GM12891 (cell line): ENCODE measurements around the gene IFI44.

Source experiments
- DNase-seq: peaks from one replicate; pipeline ENCODE4 v3.0.0; 2011; ENCODE audit warnings: low spot score; ENCODE audit not compliant: insufficient read length
- FAIRE-seq: peaks from 2 replicates; lab custom pipeline; 2011; peaks lifted over from hg19 to GRCh38; lab: Jason Lieb, UNC
- PAX5 ChIP-seq: IDR thresholded peaks from 2 replicates; pipeline ENCODE4 v1.6.1; 2011; ENCODE audit warnings: low read length, moderate library complexity, mild to moderate bottlenecking; ENCODE audit not compliant: insufficient read depth, severe bottlenecking
- POLR2A ChIP-seq: IDR thresholded peaks from 2 replicates; pipeline ENCODE4 v1.6.1; 2011; ENCODE audit warnings: low read depth, low read length, control low read depth
- POLR2AphosphoS5 ChIP-seq: IDR thresholded peaks from 2 replicates; pipeline ENCODE4 v1.6.1; 2011; ENCODE audit warnings: low read depth, low read length, control low read depth
- POU2F2 ChIP-seq: IDR thresholded peaks from 2 replicates; pipeline ENCODE4 v1.6.1; 2011; ENCODE audit warnings: low read depth, mild to moderate bottlenecking, control low read depth, low read length, moderate library complexity
- SPI1 ChIP-seq: IDR thresholded peaks from 2 replicates; pipeline ENCODE4 v1.6.1; 2011; ENCODE audit warnings: low read depth, low read length, control low read depth
- TAF1 ChIP-seq: IDR thresholded peaks from 2 replicates; pipeline ENCODE4 v1.6.1; 2011; ENCODE audit warnings: low read depth, low read length, control low read depth

The IFI44 gene

GRCh38 chr1:78619446-78619802 is 30.2 kb upstream of the IFI44 start:
- FAIRE-seq (no peak), DNase-seq (no peak)
- TF ChIP-seq POLR2AphosphoS5, result no peak
- TF ChIP-seq POLR2A, result no peak
- no peak for TF ChIP-seq PAX5
- no peak for TF ChIP-seq POU2F2
- TF ChIP-seq SPI1, result no peak
- TF ChIP-seq TAF1, result no peak

GRCh38 chr1:78619803-78620579 is 29.6 kb upstream of the IFI44 start, which contains the start of gene IFI44L:
Gene IFI44L (plus strand): TSS chr1:78620448. CDS start chr1:78627916, 7,468 bp downstream.
- DNase-seq (no peak), FAIRE-seq (peak; percentile 80)
- TF ChIP-seq PAX5 (no peak), POLR2AphosphoS5 (no peak), TAF1 (peak; percentile 59; the same call in 1 of the 2 replicates), POLR2A (0 out of 2 replicates have a peak, but pooled peaks have one; percentile 50)

- peak; percentile 47 for FAIRE-seq
- no peak for TF ChIP-seq PAX5
- no peak for TF ChIP-seq SPI1
- TF ChIP-seq POLR2AphosphoS5, result no peak
- no peak for TF ChIP-seq POU2F2
- TF ChIP-seq TAF1, result no peak
- no peak for DNase-seq
These were observed 29.0 kb upstream of the IFI44 start for GRCh38 chr1:78620666-78621065.

- peak; percentile 80 for FAIRE-seq
- no peak for TF ChIP-seq TAF1
- no peak for TF ChIP-seq POLR2AphosphoS5
- no peak for TF ChIP-seq POLR2A
- no peak for TF ChIP-seq PAX5
- TF ChIP-seq POU2F2, result no peak
- no peak for TF ChIP-seq SPI1
- no peak for DNase-seq
These were observed 27.1 kb upstream of the IFI44 start for GRCh38 chr1:78622548-78622947.

- FAIRE-seq (no peak), DNase-seq (no peak)
- no peak for TF ChIP-seq POLR2AphosphoS5
- TF ChIP-seq SPI1, result no peak
- TF ChIP-seq POU2F2, result no peak
- TF ChIP-seq PAX5, result no peak
- no peak for TF ChIP-seq POLR2A
- TF ChIP-seq TAF1, result no peak
These were observed 25.6 kb upstream of the IFI44 start for GRCh38 chr1:78624035-78624434.

DNA sequence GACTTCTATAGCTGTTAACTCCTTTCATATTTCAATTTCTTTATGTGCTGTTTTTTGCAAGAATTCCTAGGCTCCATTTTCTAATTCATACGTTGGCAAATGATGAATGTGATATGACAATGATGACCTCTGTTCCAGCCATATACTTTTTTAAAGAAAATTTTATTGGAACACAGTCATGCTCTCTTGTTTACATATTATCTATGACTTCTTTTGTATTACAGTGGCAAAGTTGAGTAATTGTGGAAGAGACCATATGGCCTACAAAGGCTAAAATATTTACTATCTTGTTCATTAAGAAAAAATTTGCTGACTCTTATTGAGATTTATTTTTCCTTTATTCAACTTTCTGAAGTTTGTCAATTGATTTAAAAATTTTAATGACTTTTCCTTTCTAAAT is 22.3 kb upstream of the IFI44 start:
- DNase-seq (no peak), FAIRE-seq (no peak)
- no peak for TF ChIP-seq PAX5
- no peak for TF ChIP-seq POU2F2
- TF ChIP-seq TAF1, result no peak
- TF ChIP-seq POLR2A, result no peak
- TF ChIP-seq SPI1, result no peak
- no peak for TF ChIP-seq POLR2AphosphoS5

GRCh38 chr1:78630600-78630999 is 19.0 kb upstream of the IFI44 start:
- DNase-seq (no peak), FAIRE-seq (no peak)
- no peak for TF ChIP-seq PAX5
- no peak for TF ChIP-seq POLR2A
- no peak for TF ChIP-seq POLR2AphosphoS5
- TF ChIP-seq SPI1, result no peak
- no peak for TF ChIP-seq TAF1

- TF ChIP-seq POLR2AphosphoS5, result peak; percentile 92
- TF ChIP-seq POU2F2, result no peak
- TF ChIP-seq POLR2A, result peak; percentile 79
- no peak for DNase-seq
- FAIRE-seq, result peak; percentile 75
These were observed 16.4 kb upstream of the IFI44 start for GRCh38 chr1:78633209-78633608.

- DNase-seq, result no peak
- TF ChIP-seq POU2F2 (no peak), SPI1 (peak; percentile 99), POLR2A (no peak), PAX5 (no peak), TAF1 (no peak)
- FAIRE-seq, result no peak
These were observed 9.2 kb upstream of the IFI44 start for GRCh38 chr1:78640462-78640861.

DNA sequence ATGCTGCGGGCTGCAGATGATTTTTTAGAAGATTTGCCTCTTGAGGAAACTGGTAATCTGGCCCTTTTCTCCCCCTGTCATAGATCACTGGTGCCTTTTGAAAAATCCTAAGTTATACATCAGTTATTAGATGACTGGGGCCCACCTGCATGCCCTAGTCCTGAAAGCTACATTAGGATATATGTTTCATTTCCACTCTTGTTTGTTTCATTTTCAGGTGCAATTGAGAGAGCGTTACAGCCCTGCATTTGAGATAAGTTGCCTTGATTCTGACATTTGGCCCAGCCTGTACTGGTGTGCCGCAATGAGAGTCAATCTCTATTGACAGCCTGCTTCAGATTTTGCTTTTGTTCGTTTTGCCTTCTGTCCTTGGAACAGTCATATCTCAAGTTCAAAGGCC is 8.1 kb upstream of the IFI44 start:
- TF ChIP-seq TAF1, result no peak
- TF ChIP-seq POLR2AphosphoS5, result no peak
- TF ChIP-seq SPI1, result no peak
- TF ChIP-seq POU2F2, result no peak
- no peak for TF ChIP-seq POLR2A
- no peak for TF ChIP-seq PAX5
- FAIRE-seq (no peak), DNase-seq (no peak)
